HG03025 (cell line): ENCODE data around the gene TSPY2.
"Not testable (repeated sequence)": the region's sequence is repeated elsewhere in the genome, so short reads cannot be mapped to it uniquely, and the experiment has no call there.

Source experiments
- ATAC-seq: cut with Tn5 transposase; IDR thresholded peaks from one replicate; pipeline ENCODE4 v1.9.1; 2021; ENCODE audit warnings: mild to moderate bottlenecking, moderate library complexity; ENCODE audit not compliant: unreplicated experiment, low FRiP score

Gene TSPY2, protein sequence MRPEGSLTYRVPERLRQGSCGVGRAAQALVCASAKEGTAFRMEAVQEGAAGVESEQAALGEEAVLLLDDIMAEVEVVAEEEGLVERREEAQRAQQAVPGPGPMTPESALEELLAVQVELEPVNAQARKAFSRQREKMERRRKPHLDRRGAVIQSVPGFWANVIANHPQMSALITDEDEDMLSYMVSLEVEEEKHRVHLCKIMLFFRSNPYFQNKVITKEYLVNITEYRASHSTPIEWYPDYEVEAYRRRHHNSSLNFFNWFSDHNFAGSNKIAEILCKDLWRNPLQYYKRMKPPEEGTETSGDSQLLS

DNA sequence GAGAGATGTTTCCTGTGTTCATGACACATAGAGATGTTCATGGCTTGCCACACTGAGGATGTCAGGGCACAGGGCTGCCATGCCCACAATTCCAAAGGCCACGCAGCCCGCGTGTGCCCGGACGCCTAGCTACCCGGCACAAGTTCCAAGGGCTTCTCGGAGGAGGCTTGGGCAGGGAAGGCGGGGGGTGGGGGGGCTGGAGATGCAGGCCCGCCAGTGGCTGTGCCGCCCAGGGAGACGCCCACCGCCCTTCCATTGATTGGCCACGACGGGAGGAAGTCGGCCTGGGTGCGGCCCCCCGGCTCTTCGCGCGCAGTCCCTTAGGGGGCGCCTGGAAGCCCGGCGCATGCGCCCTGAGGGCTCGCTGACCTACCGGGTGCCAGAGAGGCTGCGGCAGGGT, at the start of gene TSPY2:
TSS of gene TSPY2 (plus strand) at position 301 of the 400 bp plus-strand sequence. CDS start at position 347, 46 bp downstream.
- ATAC-seq: not testable (repeated sequence)

DNA sequence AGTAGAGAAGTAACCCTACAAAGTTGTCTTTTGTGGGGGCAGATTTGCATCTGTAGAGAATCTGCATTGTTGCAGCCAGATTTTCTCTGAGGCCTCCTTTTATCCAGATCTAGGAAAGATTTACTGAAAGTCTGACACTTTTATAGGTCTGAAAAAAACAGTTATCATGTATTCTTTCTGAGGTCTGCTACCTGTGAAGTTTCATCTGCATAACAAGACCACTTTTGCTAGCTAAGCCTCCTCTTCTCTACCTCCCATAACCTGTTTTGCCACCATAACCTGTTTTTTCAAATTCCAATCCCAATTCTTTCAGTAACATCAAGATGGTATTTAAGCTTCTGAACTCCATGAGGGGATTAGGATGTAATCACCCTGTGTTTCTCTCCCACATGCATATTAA, 36.5 kb upstream of the TSPY2 start:
- not testable (repeated sequence) for ATAC-seq

DNA sequence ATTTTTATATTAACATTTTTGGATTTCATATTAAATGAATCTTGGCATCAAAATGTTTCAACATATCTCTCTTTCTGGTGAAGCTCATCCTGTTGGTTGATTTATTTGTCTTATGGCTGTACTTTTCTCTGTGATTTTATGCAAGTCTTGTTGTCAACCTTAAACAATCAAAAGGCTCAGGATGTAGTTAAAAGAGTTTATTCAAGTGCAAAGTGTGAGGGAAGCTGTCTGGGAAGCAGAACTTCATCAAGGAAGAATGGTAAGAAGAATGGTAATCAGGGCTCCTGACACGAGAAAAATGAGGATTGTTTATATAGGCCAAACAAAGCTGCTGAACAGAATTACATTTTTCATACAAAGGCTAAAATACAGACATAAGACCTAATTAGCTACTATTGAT, 29.0 kb upstream of the TSPY2 start:
- ATAC-seq: not testable (repeated sequence)

DNA sequence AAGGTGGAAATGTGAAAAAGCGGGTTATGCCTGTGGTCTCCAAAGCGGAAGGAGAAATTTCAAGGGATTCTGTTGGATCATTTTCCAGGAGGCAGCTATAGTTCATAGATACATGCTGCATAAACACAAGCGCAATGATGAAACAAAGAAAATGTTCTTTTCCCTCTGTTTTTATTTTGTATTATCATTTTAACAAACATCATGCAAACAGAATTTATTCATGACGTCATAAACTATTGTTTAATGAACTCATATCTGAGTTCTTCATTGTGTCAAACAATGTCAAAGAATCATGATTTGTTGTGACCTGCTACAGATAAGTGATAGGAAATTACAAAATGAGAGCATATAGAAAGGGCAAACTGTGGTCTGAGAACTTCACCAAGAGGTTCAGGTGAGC, 23.8 kb downstream of the TSPY2 start:
- ATAC-seq: not testable (repeated sequence)
